ENCODE results near the gene BLID.

BLID gene

GRCh38 chr11:122081073-122081472, 34.9 kb downstream of the BLID start:
- no peak for DNase-seq (ENCODE audit: low spot score)

DNA sequence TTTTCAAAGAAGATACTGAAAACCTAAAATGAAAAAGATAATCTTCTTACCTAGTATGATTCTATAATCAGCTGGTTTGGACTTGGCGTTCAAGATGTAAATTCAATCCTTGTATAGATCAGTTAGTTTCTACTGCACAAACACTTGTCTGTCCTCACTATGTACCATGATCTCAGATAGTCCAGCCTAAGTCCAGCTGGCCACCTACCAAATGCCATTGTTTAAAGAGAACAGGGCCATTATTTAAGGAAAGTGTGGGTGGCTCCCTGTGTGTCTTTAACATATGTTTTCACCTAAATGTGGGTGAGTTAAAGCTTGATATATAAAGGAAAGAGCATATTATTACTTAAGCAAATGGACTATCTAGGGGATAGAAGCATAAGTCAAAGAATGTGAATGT, 38.6 kb downstream of the BLID start:
- DNase-seq (ENCODE audit: low spot score): peak; percentile 78

GRCh38 chr11:122076512-122077120, 39.4 kb downstream of the BLID start:
- peak; percentile 81 for DNase-seq (ENCODE audit: low spot score)

- no peak for DNase-seq (ENCODE audit: low spot score)
Measured at GRCh38 chr11:122075016-122075415, 41.0 kb downstream of the BLID start.

- DNase-seq (ENCODE audit: low spot score): no peak
Measured at GRCh38 chr11:122074022-122074421, 42.0 kb downstream of the BLID start.

GRCh38 chr11:122071709-122072202, 44.3 kb downstream of the BLID start:
- DNase-seq (ENCODE audit: low spot score): peak; percentile 79

DNA sequence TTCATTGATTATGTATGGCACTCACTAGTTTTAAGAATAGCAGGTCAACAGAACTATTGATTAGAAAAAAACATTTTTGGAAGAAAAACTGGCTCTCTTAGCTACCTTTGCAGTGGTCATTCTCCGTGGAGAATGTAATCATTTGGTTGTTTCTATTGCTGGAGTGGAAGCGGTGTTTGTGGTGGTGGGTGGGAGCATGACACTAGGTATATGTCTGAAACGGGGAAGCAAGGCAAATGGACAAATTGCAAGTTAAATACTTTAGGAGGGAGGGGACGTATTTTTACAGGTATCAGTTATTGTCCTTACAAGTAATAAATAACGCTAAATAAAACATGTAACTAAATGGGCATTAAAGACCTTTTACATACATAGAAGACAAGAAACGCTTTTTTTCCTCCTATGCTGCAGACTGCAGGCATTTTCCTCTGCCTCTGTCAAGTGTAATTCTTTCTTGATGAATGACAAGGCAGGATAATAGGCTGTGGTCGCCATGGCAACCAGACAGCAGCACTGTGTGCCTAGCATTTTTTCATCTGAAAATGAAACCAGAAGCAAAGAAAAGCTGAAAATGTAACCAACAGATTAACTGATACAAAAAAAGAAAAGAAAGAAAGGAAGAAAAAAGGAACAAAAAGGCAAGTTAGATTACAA, 46.2 kb downstream of the BLID start:
- DNase-seq (ENCODE audit: low spot score): peak; percentile 79

DNA sequence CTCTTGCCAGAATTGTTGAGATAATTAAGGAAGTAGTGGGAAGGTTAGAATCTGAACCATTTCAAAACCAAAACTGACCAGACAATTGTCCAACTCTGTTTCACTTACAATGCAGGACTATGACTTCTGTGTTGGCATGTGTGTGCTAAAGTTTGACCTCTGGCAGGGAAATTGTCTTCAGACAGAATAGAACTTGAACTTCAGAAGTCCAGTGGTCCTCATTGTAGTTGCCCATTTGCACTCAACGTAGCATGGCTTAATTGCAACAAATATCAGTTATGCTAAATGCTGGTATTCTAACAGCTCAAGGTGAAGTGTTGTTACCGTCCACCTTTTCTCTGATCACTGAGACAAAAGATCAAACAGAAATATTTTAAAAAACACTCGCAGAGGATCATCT, 47.2 kb downstream of the BLID start:
- DNase-seq (ENCODE audit: low spot score): no peak

GRCh38 chr11:122068141-122068540, 47.9 kb downstream of the BLID start:
- no peak for DNase-seq (ENCODE audit: low spot score)

Measured in globus pallidus (tissue), 1 donor.